SK-N-SH (cell line): ENCODE results near the gene CHML. TPM values are rescaled to one million over a fixed set of nuclear protein-coding genes. Genes with fewer than 3 reads are reported as not detected.

Experiments
- CTCF ChIA-PET: fragments of 300-600, 350-600 bp; formaldehyde crosslinking; extraction: SDS; loops from one replicate; lab custom pipeline; 2021; lab: Yijun Ruan, JAX
- POLR2A ChIA-PET: fragments of 350-600 bp; sonication (Branson Sonifier 250); formaldehyde crosslinking; extraction: SDS; loops from one replicate; lab custom pipeline; 2020; ENCODE audit warnings: antibody characterized with exemption, inconsistent platforms; lab: Yijun Ruan, JAX
- DNase-seq: peaks from one replicate; pipeline ENCODE4 v3.0.0; 2012
- H2AFZ ChIP-seq: fragments of 200-600 bp; sonication (generic); 2 replicates; pipeline ENCODE4 v1.8.1; 2016; ENCODE audit warnings: antibody characterized with exemption, mild to moderate bottlenecking, low read depth
- H3F3A ChIP-seq: fragments of 200-600 bp; sonication (generic); replicated peaks from 2 replicates; pipeline ENCODE3; 2016; ENCODE audit warnings: antibody characterized with exemption, mild to moderate bottlenecking; ENCODE audit not compliant: insufficient read depth
- H3K27ac ChIP-seq, 2 experiments: fragments of 200-500 bp in 1 of 2; fragments of 200-600 bp in 1 of 2; sonication (Bioruptor generic) in 1 of 2; sonication (generic), shearing (Covaris generic) in 1 of 2; 2 replicates each; pipeline versions ENCODE4 v1.5.1 to v1.6.1; 2014 to 2016; ENCODE audit warnings: low read depth in 2 of 2, inconsistent platforms in 1 of 2, low read length in 1 of 2, mild to moderate bottlenecking in 1 of 2, mixed read lengths in 1 of 2
- H3K27me3 ChIP-seq: fragments of 200-600 bp; sonication (generic), shearing (Covaris generic); 2 replicates; pipeline ENCODE4 v1.6.1; 2016; ENCODE audit warnings: mixed run types; ENCODE audit not compliant: insufficient read depth
- H3K36me3 ChIP-seq, 2 experiments: fragments of 200-500 bp in 1 of 2; fragments of 200-600 bp in 1 of 2; sonication (Bioruptor generic) in 1 of 2; sonication (generic) in 1 of 2; replicated peaks in 1 of 2; 2 replicates each; pipeline versions ENCODE3 to v1.5.1; 2014 to 2016; ENCODE audit warnings: low read length in 1 of 2, mild to moderate bottlenecking in 1 of 2; ENCODE audit not compliant: insufficient read depth in 2 of 2, control insufficient read depth in 1 of 2
- H3K4me1 ChIP-seq, 2 experiments: fragments of 200-500 bp in 1 of 2; fragments of 200-600 bp in 1 of 2; sonication (Bioruptor generic) in 1 of 2; sonication (generic), shearing (Covaris generic) in 1 of 2; 2 replicates each; pipeline versions ENCODE4 v1.5.1 to v1.6.1; 2014 to 2016; ENCODE audit warnings: low read depth in 1 of 2, low read length in 1 of 2, mixed run types in 1 of 2; ENCODE audit not compliant: insufficient read depth in 2 of 2, control insufficient read depth in 1 of 2
- H3K4me2 ChIP-seq: fragments of 200-600 bp; sonication (generic), shearing (Covaris generic); 2 replicates; pipeline ENCODE4 v1.6.1; 2017; ENCODE audit warnings: mixed run types
- H3K4me3 ChIP-seq, 2 experiments: fragments of 200-500 bp in 1 of 2; fragments of 200-600 bp in 1 of 2; sonication (Bioruptor generic) in 1 of 2; sonication (generic), shearing (Covaris generic) in 1 of 2; 2 replicates each; pipeline versions ENCODE4 v1.5.1 to v1.8.1; 2014 to 2016; ENCODE audit warnings: low read depth in 2 of 2, inconsistent platforms in 1 of 2, low read length in 1 of 2, mild to moderate bottlenecking in 1 of 2, mixed read lengths in 1 of 2, moderate library complexity in 1 of 2
- H3K79me2 ChIP-seq: fragments of 200-600 bp; sonication (generic); 2 replicates; pipeline ENCODE4 v1.8.1; 2017; ENCODE audit warnings: mild to moderate bottlenecking; ENCODE audit not compliant: insufficient read depth
- H3K9ac ChIP-seq: fragments of 200-600 bp; sonication (generic); 2 replicates; pipeline ENCODE4 v1.6.1; 2017; ENCODE audit warnings: mixed run types
- H3K9me2 ChIP-seq: fragments of 200-600 bp; sonication (generic); 2 replicates; pipeline ENCODE4 v1.6.1; 2017; ENCODE audit warnings: mixed run types
- H3K9me3 ChIP-seq: fragments of 200-600 bp; sonication (generic); 2 replicates; pipeline ENCODE4 v1.6.1; 2017; ENCODE audit warnings: mixed run types, mild to moderate bottlenecking, moderate library complexity
- H4K20me1 ChIP-seq: fragments of 200-600 bp; sonication (generic); 2 replicates; pipeline ENCODE4 v1.6.1; 2017; ENCODE audit warnings: mild to moderate bottlenecking, mixed run types; ENCODE audit not compliant: insufficient read depth
- FOXJ3 ChIP-seq: sonication (generic); formaldehyde crosslinking; IDR thresholded peaks from 2 replicates; pipeline ENCODE4 v1.5.1; 2020; ENCODE audit warnings: mild to moderate bottlenecking, missing genetic modification reagents
- FOXM1 ChIP-seq: IDR thresholded peaks from 2 replicates; pipeline ENCODE4 v1.4.0; 2012; ENCODE audit warnings: low read depth, mild to moderate bottlenecking
- GABPA ChIP-seq: IDR thresholded peaks from 2 replicates; pipeline ENCODE4 v1.4.0; 2012; ENCODE audit warnings: low read depth, mild to moderate bottlenecking
- IRF3 ChIP-seq: fragments of 150-350 bp; IDR thresholded peaks from 2 replicates; pipeline ENCODE4 v1.6.1; 2016; ENCODE audit warnings: mild to moderate bottlenecking, low read depth, low read length
- JUND ChIP-seq: IDR thresholded peaks from 2 replicates; pipeline ENCODE4 v1.4.0; 2012
- MAX ChIP-seq: IDR thresholded peaks from 2 replicates; pipeline ENCODE4 v1.4.0; 2012; ENCODE audit warnings: low read depth
- NFIC ChIP-seq: IDR thresholded peaks from 2 replicates; pipeline ENCODE4 v1.4.0; 2012; ENCODE audit warnings: borderline replicate concordance
- NRF1 ChIP-seq: IDR thresholded peaks from 2 replicates; pipeline ENCODE4 v1.6.1; 2012; ENCODE audit warnings: low read depth, mild to moderate bottlenecking, low read length
- REST ChIP-seq: IDR thresholded peaks from 2 replicates; pipeline ENCODE4 v1.6.1; 2012; ENCODE audit warnings: mild to moderate bottlenecking, low read depth, low read length, moderate library complexity
- RXRA ChIP-seq: IDR thresholded peaks from 2 replicates; pipeline ENCODE4 v1.4.0; 2012; ENCODE audit warnings: low read depth, mild to moderate bottlenecking, borderline replicate concordance
- SIN3A ChIP-seq: IDR thresholded peaks from 2 replicates; pipeline ENCODE4 v1.6.1; 2012; ENCODE audit warnings: low read depth, mild to moderate bottlenecking, low read length, moderate library complexity, borderline replicate concordance
- SMC3 ChIP-seq: IDR thresholded peaks from 2 replicates; pipeline ENCODE4 v1.6.1; 2012; ENCODE audit warnings: low read depth, low read length, improper control_type of control experiment
- USF1 ChIP-seq: IDR thresholded peaks from 2 replicates; pipeline ENCODE4 v1.4.0; 2012; ENCODE audit warnings: low read depth, borderline replicate concordance
- USF2 ChIP-seq: fragments of 150-350 bp; IDR thresholded peaks from 2 replicates; pipeline ENCODE4 v1.6.1; 2017; ENCODE audit warnings: antibody characterized with exemption, low read length, low read depth, borderline replicate concordance
- YY1 ChIP-seq: IDR thresholded peaks from 2 replicates; pipeline ENCODE4 v1.4.0; 2012; ENCODE audit warnings: low read depth, mild to moderate bottlenecking
- WGBS: methylation state at CpG from one replicate; pipeline ENCODE4 v1.1.6; 2017; ENCODE audit warnings: low lambda C conversion rate; 5-methylcytosine and 5-hydroxymethylcytosine counted together
- polyA plus RNA-seq, 3 experiments: library from polyadenylated mRNA; depleted of rRNA; stranded (reverse); fragments of >200 nt; gene quantifications; 2 replicates each; pipeline ENCODE4 v1.2.3, GENCODE V29; 2012

Gene CHML
- polyA plus RNA-seq, 1 of the 3 experiments (the other 2 are of a cell fraction), result 3.0 TPM

- whole genome bisulfite sequencing, result 96% methylated on average over 4 of the region's 4 CpGs
- no peak for DNase-seq
Measured at GRCh38 chr1:241645199-241645598, 5.0 kb upstream of the CHML start.

More at GRCh38 chr1:241645199-241645598, 5.0 kb upstream of the CHML start:
- peaks cover 0 to 5% of the 10 kb centered on the region in 2 experiments; a peak in 1 of 4 replicates for H3K4me1 ChIP-seq
- no peak overlapping the region for H3K4me3 ChIP-seq
- H3K4me2 ChIP-seq, result no peak overlapping the region
- POLR2A ChIA-PET, result no interaction called here
- H3K9me3 ChIP-seq, result no peaks in the 10 kb centered on the region
- no peak for TF ChIP-seq GABPA
- no peak for TF ChIP-seq USF2
- no peak for TF ChIP-seq FOXJ3 (CRISPR knock-in tag)
- no peak for TF ChIP-seq JUND
- TF ChIP-seq FOXM1, result no peak
- TF ChIP-seq NRF1, result no peak
- TF ChIP-seq NFIC, result no peak
- no peak for TF ChIP-seq USF1
- no peak for TF ChIP-seq REST
- TF ChIP-seq SMC3, result no peak
- no peak for TF ChIP-seq SIN3A
- TF ChIP-seq RXRA, result no peak
- TF ChIP-seq IRF3, result no peak
- no peak for TF ChIP-seq YY1
- TF ChIP-seq MAX, result no peak
- no peak overlapping the region for H3K9ac ChIP-seq
- no peaks in the 10 kb centered on the region for H3K36me3 ChIP-seq
- H4K20me1 ChIP-seq, result no peaks in the 10 kb centered on the region
- no peak overlapping the region for H2AFZ ChIP-seq
- no peak overlapping the region for H3K27ac ChIP-seq
- no peaks in the 10 kb centered on the region for H3K9me2 ChIP-seq
- H3K79me2 ChIP-seq, result no peaks in the 10 kb centered on the region
- H3K27me3 ChIP-seq, result no peaks in the 10 kb centered on the region
- CTCF ChIA-PET, result interaction anchor here (0.7 to 0.9 kb wide), 2 partner anchors 96 to 190 kb away, joined by 3 read pairs; no protein-coding TSS in a partner anchor
- H3F3A ChIP-seq, result no peaks in the 10 kb centered on the region
